H9 (cell line): ENCODE data around the gene GDPGP1. TPM values are rescaled to one million over a fixed set of nuclear protein-coding genes. Genes with fewer than 3 reads are reported as not detected.

ENCODE experiments used
- DNase-seq: peaks from one replicate; pipeline ENCODE4 v3.0.0-alpha.2; 2017
- H2AFZ ChIP-seq: one replicate; pipeline ENCODE4 v1.6.1; 2013; ENCODE audit warnings: mild to moderate bottlenecking, low read length, control low read depth, moderate library complexity
- H2AK5ac ChIP-seq: 2 replicates; pipeline ENCODE4 v1.6.1; 2013; ENCODE audit warnings: low read length, control low read depth, mixed read lengths; ENCODE audit not compliant: insufficient read length
- H2BK120ac ChIP-seq: one replicate; pipeline ENCODE4 v1.6.1; 2013; ENCODE audit warnings: low read depth, mild to moderate bottlenecking, low read length, control low read depth, inconsistent platforms; ENCODE audit not compliant: poor library complexity, severe bottlenecking
- H2BK12ac ChIP-seq: 2 replicates; pipeline ENCODE4 v1.6.1; 2013; ENCODE audit warnings: low read length, control low read depth, mixed read lengths, low read depth; ENCODE audit not compliant: insufficient read length
- H2BK15ac ChIP-seq: 2 replicates; pipeline ENCODE4 v1.6.1; 2013; ENCODE audit warnings: low read depth, low read length, control low read depth
- H2BK20ac ChIP-seq: one replicate; pipeline ENCODE4 v1.6.1; 2013; ENCODE audit warnings: low read depth, mild to moderate bottlenecking, low read length, control low read depth, inconsistent platforms; ENCODE audit not compliant: poor library complexity, severe bottlenecking
- H2BK5ac ChIP-seq: 2 replicates; pipeline ENCODE4 v1.6.1; 2013; ENCODE audit warnings: low read length, control low read depth, mixed read lengths; ENCODE audit not compliant: insufficient read length
- H3K14ac ChIP-seq: 2 replicates; pipeline ENCODE4 v1.6.1; 2013; ENCODE audit warnings: low read length, control low read depth; ENCODE audit not compliant: insufficient read depth
- H3K18ac ChIP-seq: 2 replicates; pipeline ENCODE4 v1.6.1; 2013; ENCODE audit warnings: low read depth, mild to moderate bottlenecking, mixed read lengths, low read length, control low read depth; ENCODE audit not compliant: insufficient read length
- H3K23ac ChIP-seq: 2 replicates; pipeline ENCODE4 v1.6.1; 2013; ENCODE audit warnings: low read length, control low read depth, mixed read lengths, low read depth; ENCODE audit not compliant: insufficient read length
- H3K23me2 ChIP-seq: 2 replicates; pipeline ENCODE4 v1.6.1; 2013; ENCODE audit warnings: low read depth, mild to moderate bottlenecking, mixed read lengths, low read length, control low read depth; ENCODE audit not compliant: insufficient read length, poor library complexity, severe bottlenecking
- H3K27ac ChIP-seq: 2 replicates; pipeline ENCODE4 v1.5.1; 2013; ENCODE audit warnings: low read length, control low read depth, mixed read lengths, low read depth; ENCODE audit not compliant: insufficient read length
- H3K27me3 ChIP-seq: 2 replicates; pipeline ENCODE4 v1.6.1; 2013; ENCODE audit warnings: low read length, control low read depth, inconsistent platforms; ENCODE audit not compliant: insufficient read depth
- H3K4ac ChIP-seq: 2 replicates; pipeline ENCODE4 v1.6.1; 2013; ENCODE audit warnings: low read depth, mild to moderate bottlenecking, control low read depth, inconsistent platforms, low read length, moderate library complexity
- H3K4me1 ChIP-seq: 2 replicates; pipeline ENCODE4 v1.6.1; 2013; ENCODE audit warnings: low read length, control low read depth, inconsistent platforms; ENCODE audit not compliant: insufficient read depth
- H3K4me2 ChIP-seq: 2 replicates; pipeline ENCODE4 v1.6.1; 2013; ENCODE audit warnings: low read length, control low read depth, mixed read lengths; ENCODE audit not compliant: insufficient read length, insufficient read depth
- H3K56ac ChIP-seq: 2 replicates; pipeline ENCODE4 v1.6.1; 2013; ENCODE audit warnings: low read depth, mild to moderate bottlenecking, mixed read lengths, low read length, control low read depth; ENCODE audit not compliant: insufficient read length
- H3K79me1 ChIP-seq: 2 replicates; pipeline ENCODE4 v1.6.1; 2013; ENCODE audit warnings: low read depth, mild to moderate bottlenecking, moderate library complexity, low read length, control low read depth, inconsistent platforms; ENCODE audit not compliant: insufficient read depth, poor library complexity, severe bottlenecking
- H3K79me2 ChIP-seq: 2 replicates; pipeline ENCODE4 v1.6.1; 2013; ENCODE audit warnings: low read length, control low read depth, inconsistent platforms; ENCODE audit not compliant: insufficient read depth
- H3K9ac ChIP-seq: 2 replicates; pipeline ENCODE4 v1.6.1; 2013; ENCODE audit warnings: low read length, control low read depth, mixed read lengths; ENCODE audit not compliant: insufficient read length; ENCODE audit errors: extremely low read depth
- H3K9me3 ChIP-seq: one replicate; pipeline ENCODE4 v1.6.1; 2013; ENCODE audit warnings: low read depth, low read length, inconsistent platforms; ENCODE audit not compliant: control insufficient read depth
- H3T11ph ChIP-seq: one replicate; pipeline ENCODE4 v1.6.1; 2013; ENCODE audit warnings: mild to moderate bottlenecking, low read length, control low read depth, inconsistent platforms
- H4K20me1 ChIP-seq: one replicate; pipeline ENCODE4 v1.6.1; 2013; ENCODE audit not compliant: control insufficient read depth, insufficient read length, insufficient read depth
- H4K5ac ChIP-seq: 2 replicates; pipeline ENCODE4 v1.6.1; 2013; ENCODE audit warnings: low read depth, mild to moderate bottlenecking, mixed read lengths, low read length, control low read depth; ENCODE audit not compliant: insufficient read length
- H4K8ac ChIP-seq: replicated peaks from 2 replicates; pipeline ENCODE4 v1.6.1; 2013; ENCODE audit warnings: low read length, control low read depth, mixed read lengths, low read depth; ENCODE audit not compliant: insufficient read length
- H4K91ac ChIP-seq: 2 replicates; pipeline ENCODE4 v1.6.1; 2013; ENCODE audit warnings: low read depth, mild to moderate bottlenecking, moderate library complexity, mixed read lengths, low read length, control low read depth; ENCODE audit not compliant: insufficient read length
- H3K27ac Mint-ChIP-seq, 3 experiments: 2 replicates in 2 of 3; 3 replicates in 1 of 3; pipeline ENCODE4 v1.8.0; 2020 to 2021; ENCODE audit warnings: mixed read lengths in 3 of 3, mild to moderate bottlenecking in 1 of 3, moderate library complexity in 1 of 3
- H3K27me3 Mint-ChIP-seq: 2 replicates; pipeline ENCODE4 v1.8.0; 2021; ENCODE audit warnings: low read depth, mild to moderate bottlenecking, moderate library complexity, mixed read lengths
- H3K36me3 Mint-ChIP-seq, 3 experiments: 2 replicates in 2 of 3; 3 replicates in 1 of 3; pipeline ENCODE4 v1.8.0; 2020 to 2021; ENCODE audit warnings: low read depth in 3 of 3, mixed read lengths in 3 of 3; ENCODE audit not compliant: insufficient read depth in 1 of 3
- H3K4me1 Mint-ChIP-seq, 2 experiments: 2 replicates each; pipeline ENCODE4 v1.8.0; 2020; ENCODE audit warnings: mixed read lengths in 2 of 2
- H3K4me3 Mint-ChIP-seq, 2 experiments: 2 replicates in 1 of 2; 3 replicates in 1 of 2; pipeline ENCODE4 v1.8.0; 2020 to 2021; ENCODE audit warnings: mild to moderate bottlenecking in 2 of 2, mixed read lengths in 2 of 2, moderate library complexity in 1 of 2
- H3K9me3 Mint-ChIP-seq, 2 experiments: 2 replicates in 1 of 2; 3 replicates in 1 of 2; pipeline ENCODE4 v1.8.0; 2020; ENCODE audit warnings: mild to moderate bottlenecking in 2 of 2, mixed read lengths in 2 of 2, moderate library complexity in 1 of 2
- WGBS: extraction: QIAGEN DNeasy Blood & Tissue Kit; methylation state at CpG from one replicate; pipeline ENCODE4 v1.1.7; 2013; ENCODE audit warnings: missing lambda C conversion rate, low lambda C conversion rate, mixed read lengths; ENCODE audit not compliant: insufficient read length; ENCODE audit errors: extremely low coverage; 5-methylcytosine and 5-hydroxymethylcytosine counted together
- total RNA-seq: library from RNA; stranded (reverse); gene quantifications from 2 replicates; pipeline ENCODE4 v1.2.1, GENCODE V29; 2021
- TF ChIP-seq, protein P1 (sequence below): fragments of 200-600 bp; sonication (generic); conservative IDR thresholded peaks from 3 replicates; pipeline ENCODE4 v1.8.0; 2021; ENCODE audit warnings: antibody characterized with exemption, mild to moderate bottlenecking

Gene GDPGP1
- total RNA-seq, 1 experiment from 2014 or later, result 6.7 TPM

- no peaks in the 10 kb centered on the region for H3K79me2 ChIP-seq
- H3K18ac ChIP-seq, result no peak overlapping the region
- no peak overlapping the region for H2BK120ac ChIP-seq
- 0 out of 7 replicates have a peak overlapping the region, but pooled peaks of 1 of the 3 experiments have one; percentile 55 for H3K27ac Mint-ChIP-seq
- no peaks in the 10 kb centered on the region for H4K20me1 ChIP-seq
- H2BK5ac ChIP-seq, result no peak overlapping the region
- no peak overlapping the region for H2BK15ac ChIP-seq
- no peaks in the 10 kb centered on the region for H3K23me2 ChIP-seq
- no peaks in the 10 kb centered on the region for H3K27me3 Mint-ChIP-seq
- no peaks in the 10 kb centered on the region; a peak in 2 of 7 replicates for H3K36me3 Mint-ChIP-seq
- no peak overlapping the region for H2AFZ ChIP-seq
- H3K27me3 ChIP-seq, result no peaks in the 10 kb centered on the region
- H3K4me3 Mint-ChIP-seq, result no peak overlapping the region
- H3K23ac ChIP-seq, result no peak overlapping the region
- no peak overlapping the region for H4K91ac ChIP-seq
- H3K4me2 ChIP-seq, result no peak overlapping the region
- H3K27ac ChIP-seq, result no peak overlapping the region
- no peak overlapping the region for H3K56ac ChIP-seq
- no peak overlapping the region for H3K4ac ChIP-seq
- WGBS, result no CpG with 5 or more reads among the region's 7 CpGs
- no peak overlapping the region for H3T11ph ChIP-seq
- no peak overlapping the region for H2BK12ac ChIP-seq
- H3K4me1 Mint-ChIP-seq, result peaks cover 9 to 15% of the 10 kb centered on the region in 2 experiments
- no peaks in the 10 kb centered on the region for H3K9me3 ChIP-seq
- no peaks in the 10 kb centered on the region for H3K79me1 ChIP-seq
- DNase-seq, result no peak
- no peak overlapping the region for H4K8ac ChIP-seq
- no peaks in the 10 kb centered on the region; a peak in 1 of 5 replicates for H3K9me3 Mint-ChIP-seq
- H2BK20ac ChIP-seq, result no peak overlapping the region
- H2AK5ac ChIP-seq, result no peak overlapping the region
- H3K14ac ChIP-seq, result no peak overlapping the region
- H3K9ac ChIP-seq, result no peak overlapping the region
- TF ChIP-seq, protein P1, sequence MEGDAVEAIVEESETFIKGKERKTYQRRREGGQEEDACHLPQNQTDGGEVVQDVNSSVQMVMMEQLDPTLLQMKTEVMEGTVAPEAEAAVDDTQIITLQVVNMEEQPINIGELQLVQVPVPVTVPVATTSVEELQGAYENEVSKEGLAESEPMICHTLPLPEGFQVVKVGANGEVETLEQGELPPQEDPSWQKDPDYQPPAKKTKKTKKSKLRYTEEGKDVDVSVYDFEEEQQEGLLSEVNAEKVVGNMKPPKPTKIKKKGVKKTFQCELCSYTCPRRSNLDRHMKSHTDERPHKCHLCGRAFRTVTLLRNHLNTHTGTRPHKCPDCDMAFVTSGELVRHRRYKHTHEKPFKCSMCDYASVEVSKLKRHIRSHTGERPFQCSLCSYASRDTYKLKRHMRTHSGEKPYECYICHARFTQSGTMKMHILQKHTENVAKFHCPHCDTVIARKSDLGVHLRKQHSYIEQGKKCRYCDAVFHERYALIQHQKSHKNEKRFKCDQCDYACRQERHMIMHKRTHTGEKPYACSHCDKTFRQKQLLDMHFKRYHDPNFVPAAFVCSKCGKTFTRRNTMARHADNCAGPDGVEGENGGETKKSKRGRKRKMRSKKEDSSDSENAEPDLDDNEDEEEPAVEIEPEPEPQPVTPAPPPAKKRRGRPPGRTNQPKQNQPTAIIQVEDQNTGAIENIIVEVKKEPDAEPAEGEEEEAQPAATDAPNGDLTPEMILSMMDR, result no peak
- no peak overlapping the region for H4K5ac ChIP-seq
- no peaks in the 10 kb centered on the region for H3K4me1 ChIP-seq
Measured at GRCh38 chr15:90191794-90192509, 42.1 kb upstream of the GDPGP1 start.
